GM12801 (cell line): ENCODE data around the gene NEDD9.

Source experiments
- CTCF ChIP-seq: IDR thresholded peaks from one replicate; pipeline ENCODE4 v1.5.1; 2011; ENCODE audit warnings: control low read depth; ENCODE audit not compliant: insufficient read length; ENCODE audit errors: extremely low read depth

NEDD9 gene

GRCh38 chr6:11221623-11222384 lies 10.7 kb downstream of the NEDD9 start:
- TF ChIP-seq CTCF: no peak

GRCh38 chr6:11219400-11219834 lies 13.1 kb downstream of the NEDD9 start:
- no peak for TF ChIP-seq CTCF

- TF ChIP-seq CTCF: no peak
Measured at GRCh38 chr6:11218538-11219399, 13.7 kb downstream of the NEDD9 start.

- TF ChIP-seq CTCF: no peak
Measured at GRCh38 chr6:11218102-11218442, 14.4 kb downstream of the NEDD9 start.

GRCh38 chr6:11217360-11218101 lies 14.9 kb downstream of the NEDD9 start:
- TF ChIP-seq CTCF: no peak

- TF ChIP-seq CTCF: no peak
Measured at GRCh38 chr6:11215773-11216172, 16.7 kb downstream of the NEDD9 start.

GRCh38 chr6:11214901-11215300 lies 17.6 kb downstream of the NEDD9 start:
- no peak for TF ChIP-seq CTCF
